ENCODE measurements around the gene N4BP2L2. TPM values are rescaled to one million over a fixed set of nuclear protein-coding genes. Genes with fewer than 3 reads are reported as not detected.

The N4BP2L2 gene
- total RNA-seq, 4 donors from 2014 or later: 142 to 623 (median 163) TPM

DNA sequence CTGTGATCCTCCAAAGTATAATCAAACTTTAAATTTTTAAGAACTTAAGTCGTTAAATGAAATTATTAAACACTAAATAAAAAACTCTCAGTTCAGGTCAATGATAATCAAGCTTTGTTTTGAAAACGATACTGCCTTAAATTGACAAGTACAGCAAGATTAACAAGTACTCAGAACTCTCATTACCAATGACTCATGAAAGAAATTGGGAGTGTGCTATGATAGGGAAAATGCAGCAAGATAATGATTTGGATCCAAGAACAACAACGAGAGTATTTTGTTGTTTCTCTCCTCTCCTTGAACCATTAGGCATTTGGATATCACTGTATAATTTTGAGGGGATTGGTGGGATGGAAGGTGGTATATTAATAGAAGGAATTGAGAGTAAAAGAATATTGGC lies 10.2 kb downstream of the N4BP2L2 start:
- TF ChIP-seq, protein P1, sequence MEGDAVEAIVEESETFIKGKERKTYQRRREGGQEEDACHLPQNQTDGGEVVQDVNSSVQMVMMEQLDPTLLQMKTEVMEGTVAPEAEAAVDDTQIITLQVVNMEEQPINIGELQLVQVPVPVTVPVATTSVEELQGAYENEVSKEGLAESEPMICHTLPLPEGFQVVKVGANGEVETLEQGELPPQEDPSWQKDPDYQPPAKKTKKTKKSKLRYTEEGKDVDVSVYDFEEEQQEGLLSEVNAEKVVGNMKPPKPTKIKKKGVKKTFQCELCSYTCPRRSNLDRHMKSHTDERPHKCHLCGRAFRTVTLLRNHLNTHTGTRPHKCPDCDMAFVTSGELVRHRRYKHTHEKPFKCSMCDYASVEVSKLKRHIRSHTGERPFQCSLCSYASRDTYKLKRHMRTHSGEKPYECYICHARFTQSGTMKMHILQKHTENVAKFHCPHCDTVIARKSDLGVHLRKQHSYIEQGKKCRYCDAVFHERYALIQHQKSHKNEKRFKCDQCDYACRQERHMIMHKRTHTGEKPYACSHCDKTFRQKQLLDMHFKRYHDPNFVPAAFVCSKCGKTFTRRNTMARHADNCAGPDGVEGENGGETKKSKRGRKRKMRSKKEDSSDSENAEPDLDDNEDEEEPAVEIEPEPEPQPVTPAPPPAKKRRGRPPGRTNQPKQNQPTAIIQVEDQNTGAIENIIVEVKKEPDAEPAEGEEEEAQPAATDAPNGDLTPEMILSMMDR (IDR thresholded peaks at IDR 0.05; ENCODE audit: low read depth): no peak

DNA sequence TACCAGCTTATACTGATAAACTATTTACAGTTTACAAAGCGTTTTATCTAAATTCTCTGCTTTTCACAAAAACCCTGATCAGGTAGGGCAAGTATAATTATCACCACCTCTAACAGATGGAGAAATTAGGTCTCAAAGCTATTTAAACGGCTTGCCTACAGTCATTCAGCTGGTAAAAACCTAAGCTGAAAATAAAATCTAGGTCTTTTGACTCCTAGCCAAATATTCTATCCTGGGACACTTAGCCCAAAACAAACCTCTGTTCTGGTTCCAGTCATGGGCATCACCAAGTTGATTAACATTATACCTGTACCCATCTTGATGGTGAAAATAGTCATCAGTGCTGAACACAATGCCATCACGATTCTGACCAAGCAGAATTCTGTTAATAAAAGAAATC lies 11.4 kb downstream of the N4BP2L2 start:
- TF ChIP-seq, protein P1 (IDR thresholded peaks at IDR 0.05; ENCODE audit: low read depth): no peak

DNA sequence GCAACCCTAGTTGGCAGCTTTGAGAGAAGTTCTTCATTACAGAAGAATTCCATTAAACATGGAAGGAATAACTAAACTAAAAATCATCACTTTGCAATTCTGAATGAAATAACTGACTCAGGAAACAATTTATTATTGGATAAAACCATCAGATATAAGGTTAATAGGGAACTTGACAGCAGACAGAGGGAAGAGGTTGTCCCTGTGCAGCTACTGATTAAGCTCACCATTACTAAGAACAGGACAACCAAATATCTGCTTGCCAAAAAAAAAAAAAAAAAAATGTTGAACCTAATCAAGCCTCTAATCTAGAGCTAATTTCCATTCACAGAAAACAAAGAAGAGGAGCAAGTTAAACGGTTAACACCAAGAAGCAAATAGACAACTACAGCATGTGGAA lies 12.8 kb downstream of the N4BP2L2 start:
- TF ChIP-seq, protein P1 (IDR thresholded peaks at IDR 0.05; ENCODE audit: low read depth): no peak

DNA sequence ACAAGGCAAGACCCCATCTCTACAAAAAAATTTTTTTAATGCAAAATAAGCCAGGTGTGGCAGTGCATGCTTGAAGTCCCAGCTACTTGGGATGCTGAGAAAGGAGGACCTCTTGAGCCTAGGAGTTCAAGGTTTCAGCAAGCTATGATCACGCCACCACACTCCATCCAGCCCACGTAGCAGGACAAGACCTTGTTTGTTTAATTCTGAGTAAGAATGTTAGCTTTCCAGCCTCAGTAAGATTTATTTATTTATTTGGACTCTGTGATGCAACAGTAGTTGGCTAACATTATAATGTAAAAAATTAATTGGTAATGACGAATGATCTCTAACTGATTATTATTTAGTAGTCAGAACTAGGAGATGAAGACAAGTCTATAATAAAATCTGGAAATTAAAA lies 23.3 kb downstream of the N4BP2L2 start:
- TF ChIP-seq, protein P1 (IDR thresholded peaks at IDR 0.05; ENCODE audit: low read depth): no peak

DNA sequence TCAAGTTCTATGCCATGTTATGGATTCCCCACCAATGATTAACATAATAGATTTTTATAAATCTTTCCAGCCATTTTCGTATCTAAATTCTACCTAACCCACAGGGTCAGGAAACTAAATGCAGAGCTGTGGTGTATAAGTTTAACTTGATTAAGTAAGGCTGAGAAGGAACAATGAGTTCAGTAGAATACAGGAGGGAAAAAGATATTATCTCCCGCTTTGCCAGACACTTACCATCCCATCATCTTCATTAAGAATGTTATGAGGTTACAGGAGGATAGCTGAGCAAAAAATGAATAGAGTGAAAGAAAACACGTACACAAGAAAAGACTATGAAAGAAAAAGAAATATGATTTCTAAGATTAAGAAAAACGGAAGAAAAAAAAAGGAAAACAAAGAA lies 27.1 kb downstream of the N4BP2L2 start:
- TF ChIP-seq, protein P1 (IDR thresholded peaks at IDR 0.05; ENCODE audit: low read depth): no peak

DNA sequence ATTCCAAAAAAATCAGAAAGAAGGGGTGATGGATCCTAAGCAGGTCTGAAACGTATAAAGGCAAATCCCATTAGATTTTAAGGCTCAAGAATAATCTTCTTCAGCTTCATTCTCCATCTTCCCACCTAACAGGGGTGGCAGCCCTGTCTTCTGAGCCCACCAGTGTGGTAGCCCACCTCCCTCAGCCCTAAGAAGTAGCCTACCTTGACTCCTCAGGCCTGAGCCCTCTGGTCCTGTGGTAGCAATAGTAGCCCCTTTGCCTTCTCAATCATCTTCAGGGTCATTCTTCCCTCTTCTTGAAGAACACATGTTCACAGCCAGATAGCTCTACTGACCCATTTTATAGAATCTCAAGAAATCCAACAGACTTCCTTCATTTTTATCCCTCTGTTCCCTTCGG lies 33.7 kb downstream of the N4BP2L2 start:
- TF ChIP-seq, protein P1 (IDR thresholded peaks at IDR 0.05; ENCODE audit: low read depth): no peak

DNA sequence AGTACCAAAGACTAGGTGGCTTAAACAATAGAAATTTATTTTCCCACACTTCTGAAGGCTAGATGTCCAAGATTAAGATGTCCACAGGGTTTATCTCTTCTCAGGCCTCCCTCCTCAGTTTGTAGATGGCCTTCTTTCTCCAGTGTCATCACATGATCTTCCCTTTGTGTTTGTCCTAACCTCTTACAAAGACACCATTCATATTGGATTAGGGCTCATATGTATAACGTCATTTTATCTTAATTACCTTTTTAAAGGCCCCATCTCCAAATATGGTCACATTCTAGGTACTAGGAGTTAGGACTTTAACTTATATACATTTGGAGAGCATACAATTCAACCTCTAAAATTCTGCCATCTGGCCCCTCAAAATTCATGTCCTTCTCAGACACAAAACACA lies 34.3 kb downstream of the N4BP2L2 start:
- TF ChIP-seq, protein P1 (IDR thresholded peaks at IDR 0.05; ENCODE audit: low read depth): no peak
